HUES64 (cell line): ENCODE measurements around the gene GYS1.

ENCODE experiments used
- H3K27ac ChIP-seq: 2 replicates; pipeline ENCODE4 v1.7.0; 2013; ENCODE audit warnings: low read depth, low read length, inconsistent platforms
- H3K27me3 ChIP-seq: 2 replicates; pipeline ENCODE4 v1.6.1; 2013; ENCODE audit warnings: mild to moderate bottlenecking, low read length; ENCODE audit not compliant: insufficient read depth
- H3K36me3 ChIP-seq: 2 replicates; pipeline ENCODE4 v1.6.1; 2013; ENCODE audit warnings: mild to moderate bottlenecking, low read length; ENCODE audit not compliant: insufficient read depth
- H3K4me1 ChIP-seq: 2 replicates; pipeline ENCODE4 v1.6.1; 2013; ENCODE audit warnings: mild to moderate bottlenecking, low read length, moderate library complexity; ENCODE audit not compliant: insufficient read depth
- H3K4me3 ChIP-seq: 2 replicates; pipeline ENCODE4 v1.5.1; 2013; ENCODE audit warnings: mild to moderate bottlenecking, low read length, moderate library complexity
- H3K9ac ChIP-seq: 2 replicates; pipeline ENCODE4 v1.6.1; 2013; ENCODE audit warnings: mild to moderate bottlenecking, low read depth, low read length
- H3K9me3 ChIP-seq: 2 replicates; pipeline ENCODE4 v1.6.1; 2013; ENCODE audit warnings: low read depth, low read length; ENCODE audit not compliant: insufficient read depth
- WGBS: fragments of 150-250, 120-280 bp; methylation state at CpG from one replicate; pipeline ENCODE4 v1.1.7; 2013; ENCODE audit warnings: missing lambda C conversion rate; 5-methylcytosine and 5-hydroxymethylcytosine counted together

GYS1 gene

GRCh38 chr19:48966541-48967345 lies 26.4 kb downstream of the GYS1 start:
- no peaks in the 10 kb centered on the region for H3K27me3 ChIP-seq
- 0 out of 2 replicates have a peak overlapping the region, but pooled peaks have one; percentile 31 for H3K27ac ChIP-seq
- no peak overlapping the region; the same call in 1 of the 2 replicates for H3K9ac ChIP-seq
- H3K9me3 ChIP-seq, result no peaks in the 10 kb centered on the region
- H3K36me3 ChIP-seq, result peaks cover 39% of the 10 kb centered on the region
- WGBS, result 88% methylated on average over 10 of the region's 10 CpGs
- peaks cover 19% of the 10 kb centered on the region for H3K4me1 ChIP-seq
- H3K4me3 ChIP-seq, result peak overlapping the region; percentile 77

GRCh38 chr19:48965806-48966540 lies 27.1 kb downstream of the GYS1 start:
- Histone ChIP-seq H3K4me3 (peak overlapping the region; percentile 77), H3K9me3 (no peaks in the 10 kb centered on the region), H3K27me3 (no peaks in the 10 kb centered on the region), H3K27ac (peak overlapping the region; percentile 72), H3K9ac (peak overlapping the region; percentile 92), H3K4me1 (peaks cover 19% of the 10 kb centered on the region), H3K36me3 (peaks cover 41% of the 10 kb centered on the region)
- WGBS, result 13% methylated on average over 36 of the region's 36 CpGs

- Histone ChIP-seq H3K4me1 (peaks cover 19% of the 10 kb centered on the region), H3K9ac (peak within 1 kb of the TSS; percentile 92), H3K36me3 (peaks cover 42% of the 10 kb centered on the region), H3K27me3 (no peaks in the 10 kb centered on the region), H3K9me3 (no peaks in the 10 kb centered on the region), H3K27ac (peak within 1 kb of the TSS; percentile 91), H3K4me3 (peak within 1 kb of the TSS; percentile 77)
- under 1% methylated on average over 50 of the region's 52 CpGs for WGBS
These were observed 27.9 kb downstream of the GYS1 start, which contains the start of gene FTL for GRCh38 chr19:48965040-48965805. Gene FTL, plus strand, starts transcription at chr19:48965309. Its CDS starts 199 bp downstream, at chr19:48965508.

- H3K36me3 ChIP-seq, result peaks cover 39% of the 10 kb centered on the region
- H3K4me3 ChIP-seq, result peak overlapping the region; percentile 61
- peaks cover 19% of the 10 kb centered on the region for H3K4me1 ChIP-seq
- WGBS, result 23% methylated on average over 19 of the region's 19 CpGs
- no peaks in the 10 kb centered on the region for H3K9me3 ChIP-seq
- H3K27ac ChIP-seq, result peak overlapping the region; percentile 91
- H3K27me3 ChIP-seq, result no peaks in the 10 kb centered on the region
- peak overlapping the region; percentile 92 for H3K9ac ChIP-seq
These were observed 28.7 kb downstream of the GYS1 start for GRCh38 chr19:48964205-48965039.

GRCh38 chr19:48963371-48964204 lies 29.5 kb downstream of the GYS1 start:
- WGBS, result 8% methylated on average over 28 of the region's 28 CpGs
- peaks cover 36% of the 10 kb centered on the region for H3K36me3 ChIP-seq
- H3K4me1 ChIP-seq, result peaks cover 19% of the 10 kb centered on the region
- H3K27ac ChIP-seq, result peak overlapping the region; percentile 91
- no peaks in the 10 kb centered on the region for H3K27me3 ChIP-seq
- no peaks in the 10 kb centered on the region for H3K9me3 ChIP-seq
- H3K9ac ChIP-seq, result peak overlapping the region; percentile 92
- peak overlapping the region; percentile 61 for H3K4me3 ChIP-seq

- Histone ChIP-seq H3K36me3 (peaks cover 36% of the 10 kb centered on the region), H3K9ac (no peak overlapping the region), H3K27me3 (no peaks in the 10 kb centered on the region), H3K4me3 (no peak overlapping the region), H3K9me3 (no peaks in the 10 kb centered on the region), H3K27ac (peak overlapping the region; percentile 61; the same call in 1 of the 2 replicates), H3K4me1 (peaks cover 19% of the 10 kb centered on the region)
- 54% methylated on average over 5 of the region's 7 CpGs for WGBS
These were observed 30.3 kb downstream of the GYS1 start for GRCh38 chr19:48962849-48963165.

- no peak overlapping the region for H3K4me3 ChIP-seq
- no peaks in the 10 kb centered on the region for H3K9me3 ChIP-seq
- H3K4me1 ChIP-seq, result peaks cover 19% of the 10 kb centered on the region
- 61% methylated on average over 20 of the region's 22 CpGs for WGBS
- H3K27ac ChIP-seq, result peak overlapping the region; percentile 61
- H3K27me3 ChIP-seq, result no peaks in the 10 kb centered on the region
- H3K36me3 ChIP-seq, result peaks cover 41% of the 10 kb centered on the region
- H3K9ac ChIP-seq, result 0 out of 2 replicates have a peak overlapping the region, but pooled peaks have one; percentile 25
These were observed 30.9 kb downstream of the GYS1 start for GRCh38 chr19:48962029-48962848.

- Histone ChIP-seq H3K27me3 (no peaks in the 10 kb centered on the region), H3K4me1 (peaks cover 16% of the 10 kb centered on the region), H3K9ac (no peak overlapping the region), H3K4me3 (no peak overlapping the region), H3K36me3 (peaks cover 42% of the 10 kb centered on the region), H3K27ac (0 out of 2 replicates have a peak overlapping the region, but pooled peaks have one; percentile 5), H3K9me3 (no peaks in the 10 kb centered on the region)
- 78% methylated on average over 12 of the region's 12 CpGs for WGBS
These were observed 31.5 kb downstream of the GYS1 start for GRCh38 chr19:48961673-48962028.

GRCh38 chr19:48961051-48961649 lies 32.0 kb downstream of the GYS1 start:
- Histone ChIP-seq H3K9ac (no peak overlapping the region), H3K4me3 (no peak overlapping the region), H3K36me3 (peaks cover 41% of the 10 kb centered on the region), H3K4me1 (peaks cover 16% of the 10 kb centered on the region), H3K27ac (no peak overlapping the region), H3K9me3 (no peaks in the 10 kb centered on the region), H3K27me3 (no peaks in the 10 kb centered on the region)
- WGBS, result 93% methylated on average over 19 of the region's 19 CpGs
